HepG2 (cell line): Measurements from ENCODE around the gene ZFP36. TPM values are rescaled to one million over a fixed set of nuclear protein-coding genes. Genes with fewer than 3 reads are reported as not detected.

Experiments
- ATF7 ChIP-seq, 2 experiments: fragments of 450-650 bp in 1 of 2; sonication (generic) in 1 of 2; formaldehyde crosslinking in 1 of 2; IDR thresholded peaks; 2 replicates each; pipeline versions ENCODE4 v1.4.0 to v1.6.1; 2016 to 2020; ENCODE audit warnings: antibody characterized with exemption in 1 of 2, mild to moderate bottlenecking in 1 of 2, missing genetic modification reagents in 1 of 2
- CREB1 ChIP-seq, 2 experiments: fragments of 450-650 bp in 1 of 2; IDR thresholded peaks; 2 replicates each; pipeline ENCODE4 v1.6.1; 2016 to 2017; ENCODE audit warnings: control low read depth in 1 of 2, mild to moderate bottlenecking in 1 of 2, missing compliant biosample characterization in 1 of 2, missing genetic modification characterization in 1 of 2
- GATAD2A ChIP-seq: IDR thresholded peaks from 2 replicates; pipeline ENCODE4 v1.6.1; 2016
- HCFC1 ChIP-seq: fragments of 150-350 bp; IDR thresholded peaks from 2 replicates; pipeline ENCODE4 v1.6.1; 2014; ENCODE audit warnings: low read depth, low read length
- HINFP ChIP-seq: sonication (generic); formaldehyde crosslinking; IDR thresholded peaks from 2 replicates; pipeline ENCODE4 v1.4.0; 2020; ENCODE audit warnings: low read depth, mild to moderate bottlenecking, missing genetic modification reagents
- JUNB ChIP-seq: sonication (generic); formaldehyde crosslinking; IDR thresholded peaks from 2 replicates; pipeline ENCODE4 v1.8.0; 2022; ENCODE audit warnings: missing genetic modification reagents, mild to moderate bottlenecking, borderline replicate concordance
- MAFG ChIP-seq: sonication (generic); formaldehyde crosslinking; IDR thresholded peaks from 2 replicates; pipeline ENCODE4 v1.5.1; 2020; ENCODE audit warnings: mild to moderate bottlenecking, missing genetic modification reagents
- MEF2D ChIP-seq: sonication (generic); formaldehyde crosslinking; IDR thresholded peaks from 2 replicates; pipeline ENCODE4 v1.5.1; 2020; ENCODE audit warnings: mild to moderate bottlenecking, missing genetic modification reagents
- NFYC ChIP-seq: IDR thresholded peaks from 2 replicates; pipeline ENCODE4 v1.6.1; 2016; ENCODE audit warnings: missing genetic modification reagents, missing compliant biosample characterization
- PBX3 ChIP-seq: sonication (generic); formaldehyde crosslinking; IDR thresholded peaks from 2 replicates; pipeline ENCODE4 v1.8.1; 2023; ENCODE audit warnings: missing genetic modification reagents, inconsistent platforms, borderline replicate concordance
- PHF21A ChIP-seq: sonication (generic); formaldehyde crosslinking; IDR thresholded peaks from 2 replicates; pipeline ENCODE4 v1.5.0; 2020; ENCODE audit warnings: mild to moderate bottlenecking, missing genetic modification reagents
- POLR2A ChIP-seq, 2 experiments: IDR thresholded peaks; 2 replicates each; pipeline ENCODE4 v1.6.1; 2011; ENCODE audit warnings: low read depth in 2 of 2, low read length in 2 of 2, mild to moderate bottlenecking in 1 of 2, moderate library complexity in 1 of 2; ENCODE audit not compliant: insufficient read depth in 1 of 2
- PPARG ChIP-seq: conservative IDR thresholded peaks from 2 replicates; pipeline ENCODE4 v1.6.1; 2016; ENCODE audit warnings: missing biosample characterization, missing genetic modification reagents
- RARG ChIP-seq: sonication (generic); formaldehyde crosslinking; IDR thresholded peaks from 2 replicates; pipeline ENCODE4 v1.4.0; 2020; ENCODE audit warnings: low read depth, mild to moderate bottlenecking, missing genetic modification reagents
- RERE ChIP-seq: IDR thresholded peaks from 2 replicates; pipeline ENCODE4 v1.6.1; 2016; ENCODE audit warnings: low read depth, missing genetic modification reagents, missing compliant biosample characterization
- SALL1 ChIP-seq: sonication (generic); formaldehyde crosslinking; IDR thresholded peaks from 2 replicates; pipeline ENCODE4 v1.8.0; 2022; ENCODE audit warnings: mild to moderate bottlenecking, missing genetic modification reagents
- SP2 ChIP-seq: sonication (generic); formaldehyde crosslinking; IDR thresholded peaks from 2 replicates; pipeline ENCODE4 v1.5.1; 2020; ENCODE audit warnings: mild to moderate bottlenecking, missing genetic modification reagents
- ZBTB3 ChIP-seq: sonication (generic); formaldehyde crosslinking; IDR thresholded peaks from 2 replicates; pipeline ENCODE4 v1.4.0; 2020; ENCODE audit warnings: low read depth, mild to moderate bottlenecking, moderate library complexity, missing genetic modification reagents, borderline replicate concordance
- ZFX ChIP-seq: sonication (generic); formaldehyde crosslinking; IDR thresholded peaks from 2 replicates; pipeline ENCODE4 v1.4.0; 2020; ENCODE audit warnings: mild to moderate bottlenecking, low read depth, missing genetic modification reagents, moderate library complexity
- ZNF124 ChIP-seq: sonication (generic); formaldehyde crosslinking; IDR thresholded peaks from 2 replicates; pipeline ENCODE4 v1.4.0; 2020; ENCODE audit warnings: missing genetic modification reagents
- ZNF30 ChIP-seq: sonication (generic); formaldehyde crosslinking; IDR thresholded peaks from 2 replicates; pipeline ENCODE4 v1.5.0; 2020; ENCODE audit warnings: mild to moderate bottlenecking, missing genetic modification reagents
- ZNF792 ChIP-seq: IDR thresholded peaks from 2 replicates; pipeline ENCODE4 v1.6.1; 2016
- polyA plus RNA-seq, 8 experiments: library from polyadenylated mRNA; depleted of rRNA in 3 of 8; stranded (reverse) in 7 of 8; unstranded in 1 of 8; fragments of >200 nt; fragmentation: Illumina TruSeq in 4 of 8; extraction: Trizol in 4 of 8; gene quantifications; 2 replicates each; pipeline versions ENCODE4 v1.2.1 to v1.2.3, GENCODE V29; 2011 to 2016; ENCODE audit warnings: low read depth in 4 of 8, missing spikeins in 1 of 8, mixed read lengths in 1 of 8; ENCODE audit not compliant: insufficient read depth in 1 of 8
- total RNA-seq, 5 experiments: library from RNA; depleted of rRNA; stranded (reverse); fragments of >200 nt; fragmentation: Illumina TruSeq; extraction: Trizol; gene quantifications; 2 replicates each; pipeline ENCODE4 v1.2.3, GENCODE V29; 2016; ENCODE audit warnings: low read depth in 1 of 5

Gene ZFP36
- total and polyA plus RNA-seq, 2 of the 13 experiments (the other 11 are each of a cell fraction or from before 2014, with no cell fraction given), result 1.4 to 1.7 TPM

- TF ChIP-seq ATF7 (IDR thresholded peaks at IDR 0.05) (no peak), ATF7 (CRISPR knock-in tag; IDR thresholded peaks at IDR 0.05) (peak; percentile 68), ZNF792 (CRISPR knock-in tag) (peak; percentile 77; the same call in 1 of the 2 replicates), ZNF30 (CRISPR knock-in tag) (no peak), CREB1 (IDR thresholded peaks at IDR 0.05) (peak; percentile 70), CREB1 (CRISPR knock-in tag; IDR thresholded peaks at IDR 0.05) (peak; percentile 69), ZBTB3 (CRISPR knock-in tag) (peak; percentile 91; the same call in 1 of the 2 replicates), ZFX (CRISPR knock-in tag) (peak; percentile 92), SP2 (peak; percentile 88), NFYC (CRISPR knock-in tag) (peak; percentile 43; the same call in 1 of the 2 replicates), MEF2D (peak; percentile 81), POLR2A (IDR thresholded peaks at IDR 0.05; ENCODE audit: insufficient read depth in 1 of 2, low read depth in 2 of 2, low read length in 2 of 2) (peak; percentile 98), HCFC1 (peak; percentile 68), ZNF124 (CRISPR knock-in tag) (peak; percentile 83; the same call in 1 of the 2 replicates), SALL1 (CRISPR knock-in tag) (peak; percentile 92), GATAD2A (CRISPR knock-in tag) (peak; percentile 72), PHF21A (CRISPR knock-in tag) (peak; percentile 40; the same call in 1 of the 2 replicates), RERE (CRISPR knock-in tag) (no peak), HINFP (CRISPR knock-in tag) (peak; percentile 98; the same call in 1 of the 2 replicates), MAFG (CRISPR knock-in tag) (no peak), PPARG (CRISPR knock-in tag) (0 out of 2 replicates have a peak, but pooled peaks have one; percentile 10), RARG (peak; percentile 90; the same call in 1 of the 2 replicates), JUNB (CRISPR knock-in tag) (peak; percentile 81), PBX3 (CRISPR knock-in tag) (peak; percentile 66; the same call in 1 of the 2 replicates)
Measured at GRCh38 chr19:39435499-39436349, 29.1 kb downstream of the ZFP36 start, which contains the start of gene RPS16 (continued).
